ENCODE results near the gene OR13G1. TPM values are rescaled to one million over a fixed set of nuclear protein-coding genes. Genes with fewer than 3 reads are reported as not detected.
"Not testable (repeated sequence)": the region's sequence is repeated elsewhere in the genome, so short reads cannot be mapped to it uniquely, and the experiment has no call there.

OR13G1 gene, protein sequence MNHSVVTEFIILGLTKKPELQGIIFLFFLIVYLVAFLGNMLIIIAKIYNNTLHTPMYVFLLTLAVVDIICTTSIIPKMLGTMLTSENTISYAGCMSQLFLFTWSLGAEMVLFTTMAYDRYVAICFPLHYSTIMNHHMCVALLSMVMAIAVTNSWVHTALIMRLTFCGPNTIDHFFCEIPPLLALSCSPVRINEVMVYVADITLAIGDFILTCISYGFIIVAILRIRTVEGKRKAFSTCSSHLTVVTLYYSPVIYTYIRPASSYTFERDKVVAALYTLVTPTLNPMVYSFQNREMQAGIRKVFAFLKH
- total RNA-seq: not detected
- not detected for polyA plus RNA-seq
- total RNA-seq: 0 reads per million in 6 experiments

DNA sequence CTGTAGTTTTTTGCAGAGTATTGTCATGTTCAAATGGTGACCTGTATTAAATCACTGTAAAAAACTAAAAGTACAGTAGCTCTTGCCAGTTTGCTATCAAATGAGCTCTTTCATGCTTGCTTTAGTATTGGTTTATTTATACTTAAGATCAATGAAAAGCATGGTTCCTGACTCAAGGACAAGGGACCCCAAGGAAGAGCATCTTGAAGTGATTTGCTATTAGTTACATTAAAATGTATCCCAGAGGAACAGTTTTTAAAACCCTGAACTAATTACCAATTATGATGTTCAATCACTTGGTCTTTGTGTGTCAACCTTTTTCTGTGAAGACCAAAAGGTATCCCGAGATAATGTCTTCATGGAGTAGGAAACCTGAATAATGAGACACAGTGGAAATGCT lies at the start of gene OR13G1:
Gene OR13G1 (minus strand): TSS at position 101 of the 400 bp plus-strand sequence. CDS start 6,698 bp downstream, outside the sequence.
- Mint-ChIP-seq H3K4me3 (no peak within 1 kb of the TSS), H3K9me3 (no peaks in the 10 kb centered on the region), H3K36me3 (no peaks in the 10 kb centered on the region), H3K4me1 (no peaks in the 10 kb centered on the region), H3K27me3 (peaks cover 0 to 10% (median 0%) of the 10 kb centered on the region in 5 donors), H3K27ac (no peak within 1 kb of the TSS)
- DNase-seq: no peak
- no peak for ATAC-seq
- POLR2A ChIA-PET: no interaction called here

DNA sequence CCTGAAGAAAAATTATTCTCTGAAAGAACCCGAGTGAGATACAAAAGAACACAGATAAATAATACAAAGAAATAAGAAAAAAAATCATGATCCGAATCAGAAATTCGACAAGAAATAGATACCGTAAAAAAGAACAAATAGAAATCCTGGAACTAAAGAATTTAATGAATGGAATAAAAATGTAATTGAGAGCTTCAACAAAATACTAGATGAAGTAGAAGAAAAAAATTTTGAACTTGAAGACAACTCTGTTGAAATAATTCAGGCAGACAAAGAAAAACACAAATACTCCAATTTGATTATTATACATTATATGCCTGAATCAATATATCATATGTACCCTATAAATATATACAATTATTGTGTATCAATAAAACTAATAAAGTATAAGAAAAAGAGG lies 41.7 kb upstream of the OR13G1 start:
- H3K27ac Mint-ChIP-seq: no peak overlapping the region
- POLR2A ChIA-PET: no interaction called here
- DNase-seq (no peak), ATAC-seq (no peak)
- no peak overlapping the region for H3K4me3 Mint-ChIP-seq
- H3K36me3 Mint-ChIP-seq: peaks cover 0 to 17% (median 0%) of the 10 kb centered on the region in 3 donors
- H3K4me1 Mint-ChIP-seq: no peaks in the 10 kb centered on the region
- peaks cover 4 to 28% (median 13%) of the 10 kb centered on the region in 9 donors for H3K9me3 Mint-ChIP-seq
- peaks cover 0 to 8% (median 0%) of the 10 kb centered on the region in 5 donors for H3K27me3 Mint-ChIP-seq

DNA sequence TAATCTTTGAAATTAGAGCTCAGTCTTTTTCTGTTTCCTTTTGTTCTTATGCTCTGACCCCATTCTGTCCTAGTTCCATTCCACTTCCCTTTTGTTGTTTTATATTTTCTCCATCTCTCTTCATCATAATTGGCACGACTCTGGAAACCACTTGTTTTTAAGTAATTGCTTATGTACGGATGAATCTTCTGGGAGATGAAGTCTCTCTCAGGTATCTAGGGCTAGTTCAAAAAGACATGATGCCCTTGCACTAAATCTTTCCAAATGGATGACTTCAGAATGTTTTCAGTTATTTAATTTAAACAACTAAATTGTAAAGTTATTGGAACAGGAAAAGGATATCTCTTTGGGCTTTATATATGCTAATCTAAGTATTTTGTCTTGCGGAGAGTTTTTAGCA lies 37.0 kb upstream of the OR13G1 start, which contains the start of gene OR6F1:
Gene OR6F1 (minus strand): TSS at position 101 of the 400 bp plus-strand sequence. CDS start 3,891 bp downstream, outside the sequence.
- POLR2A ChIA-PET: no interaction called here
- DNase-seq: no peak
- Mint-ChIP-seq H3K27ac (no peak within 1 kb of the TSS), H3K4me3 (no peak within 1 kb of the TSS), H3K4me1 (no peaks in the 10 kb centered on the region), H3K36me3 (peaks cover 0 to 5% (median 0%) of the 10 kb centered on the region in 3 donors), H3K9me3 (peaks cover 0 to 9% (median 4%) of the 10 kb centered on the region in 9 donors), H3K27me3 (peaks cover 0 to 12% (median 2%) of the 10 kb centered on the region in 5 donors)
- ATAC-seq: no peak

- POLR2A ChIA-PET: no interaction called here
- peaks cover 0 to 12% (median 2%) of the 10 kb centered on the region in 5 donors for H3K27me3 Mint-ChIP-seq
- H3K4me3 Mint-ChIP-seq: no peak overlapping the region
- H3K27ac Mint-ChIP-seq: no peak overlapping the region
- ATAC-seq (no peak), DNase-seq (no peak)
- H3K4me1 Mint-ChIP-seq: no peaks in the 10 kb centered on the region
- H3K36me3 Mint-ChIP-seq: no peaks in the 10 kb centered on the region
- H3K9me3 Mint-ChIP-seq: peaks cover 0 to 4% (median 0%) of the 10 kb centered on the region in 9 donors
These were observed 34.2 kb upstream of the OR13G1 start for GRCh38 chr1:247713753-247714152.

GRCh38 chr1:247710681-247711080 lies 31.1 kb upstream of the OR13G1 start:
- H3K27ac Mint-ChIP-seq, ATAC-seq, H3K4me1 Mint-ChIP-seq, POLR2A ChIA-PET, H3K27me3 Mint-ChIP-seq, H3K4me3 Mint-ChIP-seq, DNase-seq, H3K9me3 Mint-ChIP-seq, H3K36me3 Mint-ChIP-seq: not testable (repeated sequence)

DNA sequence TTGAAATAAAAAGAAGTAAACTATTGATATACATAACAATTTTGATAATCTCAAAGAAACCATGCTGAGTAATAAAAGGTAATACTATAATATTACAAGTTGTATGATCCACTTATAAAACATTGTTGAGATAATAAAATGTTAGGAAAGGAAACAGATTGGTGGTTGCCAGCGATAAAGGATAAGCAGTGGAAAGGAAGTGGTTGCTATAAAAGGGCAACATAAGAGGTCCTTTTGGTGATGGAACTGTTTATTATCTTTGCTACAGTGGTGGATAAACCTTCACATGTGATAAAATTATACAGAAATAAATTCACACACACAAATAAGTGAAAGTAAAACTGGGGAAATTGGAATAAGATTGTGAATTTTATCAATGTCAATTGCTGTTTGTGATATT lies 21.8 kb upstream of the OR13G1 start:
- no peak overlapping the region for H3K4me3 Mint-ChIP-seq
- peaks cover 2 to 13% (median 11%) of the 10 kb centered on the region in 5 donors for H3K27me3 Mint-ChIP-seq
- H3K27ac Mint-ChIP-seq: no peak overlapping the region
- DNase-seq (no peak), ATAC-seq (no peak)
- H3K36me3 Mint-ChIP-seq: no peaks in the 10 kb centered on the region
- H3K4me1 Mint-ChIP-seq: no peaks in the 10 kb centered on the region
- peaks cover 0 to 6% (median 0%) of the 10 kb centered on the region in 9 donors for H3K9me3 Mint-ChIP-seq
- POLR2A ChIA-PET: no interaction called here

DNA sequence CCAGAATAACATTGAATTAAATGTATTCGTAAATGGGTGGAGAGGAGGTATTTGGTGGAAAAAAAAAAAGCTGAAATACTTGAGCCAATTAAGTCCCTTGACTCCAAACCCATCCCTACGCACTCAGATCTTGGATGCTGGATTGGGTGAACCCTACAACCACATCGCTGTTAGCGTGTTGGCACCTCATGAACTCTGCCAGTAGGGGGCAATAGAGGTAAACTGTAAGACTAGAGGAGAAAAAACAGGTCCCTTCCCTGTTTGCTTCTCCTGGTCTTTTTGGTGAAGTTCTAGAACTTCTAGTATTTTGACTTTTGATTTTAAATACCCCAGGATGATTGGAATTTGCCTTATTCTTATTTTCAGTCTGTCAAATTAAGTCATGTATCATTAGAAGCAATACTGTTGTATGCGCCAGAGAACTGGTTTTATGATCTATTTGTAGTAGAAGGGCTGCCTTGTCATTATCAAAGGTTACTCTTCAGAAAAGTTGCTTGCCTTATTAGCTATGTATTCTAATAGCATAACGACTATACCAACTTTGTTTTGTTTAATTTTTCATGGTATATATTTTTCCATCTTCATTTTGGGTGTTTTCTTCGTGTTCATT lies 1.9 kb upstream of the OR13G1 start:
- ATAC-seq (no peak), DNase-seq (peak in 6 of 10 donors; percentile 5 to 59 (median 16))
- Mint-ChIP-seq H3K36me3 (no peaks in the 10 kb centered on the region), H3K4me3 (no peak overlapping the region), H3K27ac (no peak overlapping the region), H3K27me3 (peaks cover 0 to 13% (median 4%) of the 10 kb centered on the region in 5 donors), H3K4me1 (no peaks in the 10 kb centered on the region), H3K9me3 (no peaks in the 10 kb centered on the region)
- POLR2A ChIA-PET: no interaction called here

DNA sequence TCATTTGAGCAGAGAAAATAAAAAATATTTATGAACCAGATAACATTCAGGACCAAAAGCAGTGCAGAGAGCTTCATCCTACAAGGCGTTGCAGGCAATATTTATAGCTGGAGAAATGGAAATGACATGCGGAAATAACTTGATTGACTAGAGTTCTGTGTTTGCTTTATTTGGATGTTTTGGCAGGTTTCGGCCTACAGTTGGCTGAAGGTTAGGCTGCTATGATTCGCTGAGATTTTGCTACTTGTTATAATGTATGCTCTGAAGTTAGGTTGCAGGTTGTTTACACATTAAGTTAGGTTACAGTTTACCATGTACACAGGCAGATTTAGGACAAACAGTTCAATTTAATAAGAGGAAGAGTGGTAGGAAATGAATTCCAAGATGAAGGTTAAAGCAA lies 632 bp upstream of the OR13G1 start:
- no peaks in the 10 kb centered on the region for H3K4me1 Mint-ChIP-seq
- no peak for ATAC-seq
- peaks cover 0 to 10% (median 0%) of the 10 kb centered on the region in 5 donors for H3K27me3 Mint-ChIP-seq
- no peaks in the 10 kb centered on the region for H3K36me3 Mint-ChIP-seq
- no peak for DNase-seq
- no peaks in the 10 kb centered on the region for H3K9me3 Mint-ChIP-seq
- no peak overlapping the region for H3K4me3 Mint-ChIP-seq
- no peak overlapping the region for H3K27ac Mint-ChIP-seq
- POLR2A ChIA-PET: no interaction called here

DNA sequence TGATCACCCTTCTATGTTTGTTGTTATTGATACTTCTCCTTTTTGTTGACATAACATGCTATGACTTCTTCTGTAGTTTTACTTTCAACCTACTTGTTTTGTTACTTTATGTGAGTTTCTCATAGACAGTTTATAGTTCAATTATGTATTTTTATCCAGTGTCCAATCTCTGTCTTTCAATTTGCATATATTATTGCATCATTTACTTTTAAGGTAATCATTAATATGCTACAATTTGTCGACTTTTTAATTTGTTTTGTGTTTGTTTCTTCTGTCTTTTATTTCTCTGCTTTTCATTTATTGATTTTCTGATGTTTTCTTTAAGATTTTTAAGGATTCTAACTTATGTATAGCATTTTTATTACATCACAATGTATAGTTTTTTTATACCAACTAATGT lies 10.3 kb downstream of the OR13G1 start:
- Mint-ChIP-seq H3K9me3 (peaks cover 0 to 17% (median 6%) of the 10 kb centered on the region in 9 donors), H3K4me1 (no peaks in the 10 kb centered on the region), H3K4me3 (no peak overlapping the region), H3K36me3 (peaks cover 0 to 6% (median 3%) of the 10 kb centered on the region in 3 donors), H3K27ac (no peak overlapping the region), H3K27me3 (peaks cover 0 to 16% (median 4%) of the 10 kb centered on the region in 5 donors)
- ATAC-seq: no peak
- DNase-seq: no peak
- POLR2A ChIA-PET: no interaction called here

DNA sequence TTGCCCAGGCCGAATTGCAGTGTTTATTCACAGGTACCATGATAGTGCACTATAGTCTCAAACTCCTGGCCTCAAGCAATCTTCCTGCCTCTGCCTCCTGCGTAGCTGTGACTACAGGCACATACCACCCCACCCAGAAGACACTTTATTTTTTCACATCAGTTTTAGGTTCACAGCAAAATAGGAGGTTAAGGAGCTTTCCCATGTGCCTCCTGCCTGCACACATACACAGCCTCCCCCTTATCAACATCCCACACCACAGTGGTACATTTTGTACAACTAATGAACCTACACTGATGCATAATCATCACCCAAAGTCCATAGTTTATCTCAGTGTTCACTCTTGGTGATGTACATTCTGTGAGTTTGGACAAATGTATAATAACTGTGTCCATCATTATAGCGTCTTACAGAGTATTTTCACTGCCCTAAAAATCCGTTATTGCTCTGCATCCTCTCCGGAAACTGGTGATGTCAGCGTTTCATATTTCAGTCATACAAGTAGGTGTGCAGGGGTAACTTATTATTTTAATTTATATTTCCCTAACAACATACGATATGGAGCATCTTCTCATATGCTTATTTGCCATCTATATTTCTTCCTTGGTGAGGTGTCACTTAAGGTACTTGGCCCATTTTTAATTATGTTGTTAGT lies 23.2 kb downstream of the OR13G1 start:
- DNase-seq: no peak
- no peak for ATAC-seq
- Mint-ChIP-seq H3K36me3 (no peaks in the 10 kb centered on the region), H3K27me3 (peaks cover 0 to 4% (median 0%) of the 10 kb centered on the region in 5 donors), H3K4me3 (no peak overlapping the region), H3K9me3 (peaks cover 0 to 15% (median 0%) of the 10 kb centered on the region in 9 donors), H3K4me1 (no peaks in the 10 kb centered on the region), H3K27ac (no peak overlapping the region)
- POLR2A ChIA-PET: no interaction called here

DNA sequence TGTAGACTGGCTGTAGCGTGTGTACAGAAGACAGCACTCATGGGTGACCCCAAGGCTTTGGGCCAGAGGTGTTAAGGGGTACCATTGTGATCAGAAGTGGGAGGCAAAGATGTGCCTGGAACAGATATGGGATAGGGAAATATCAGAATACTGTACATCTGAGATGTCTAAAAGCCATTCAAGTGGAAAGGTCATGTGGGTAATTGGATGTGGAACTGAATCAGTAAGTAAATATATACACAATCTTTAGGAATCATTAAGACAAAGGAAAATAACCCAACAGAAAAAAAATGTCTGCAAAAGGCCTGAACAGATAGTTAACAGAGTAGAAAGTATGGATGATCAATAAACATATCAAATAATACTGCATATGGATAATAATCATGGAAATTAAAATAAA lies 26.5 kb downstream of the OR13G1 start:
- Mint-ChIP-seq H3K4me1 (no peaks in the 10 kb centered on the region), H3K36me3 (no peaks in the 10 kb centered on the region), H3K27me3 (peaks cover 0 to 5% (median 0%) of the 10 kb centered on the region in 5 donors), H3K4me3 (no peak overlapping the region), H3K9me3 (no peaks in the 10 kb centered on the region), H3K27ac (peak overlapping the region in 1 of 10 donors; percentile 13)
- no peak for ATAC-seq
- POLR2A ChIA-PET: no interaction called here
- DNase-seq: no peak

DNA sequence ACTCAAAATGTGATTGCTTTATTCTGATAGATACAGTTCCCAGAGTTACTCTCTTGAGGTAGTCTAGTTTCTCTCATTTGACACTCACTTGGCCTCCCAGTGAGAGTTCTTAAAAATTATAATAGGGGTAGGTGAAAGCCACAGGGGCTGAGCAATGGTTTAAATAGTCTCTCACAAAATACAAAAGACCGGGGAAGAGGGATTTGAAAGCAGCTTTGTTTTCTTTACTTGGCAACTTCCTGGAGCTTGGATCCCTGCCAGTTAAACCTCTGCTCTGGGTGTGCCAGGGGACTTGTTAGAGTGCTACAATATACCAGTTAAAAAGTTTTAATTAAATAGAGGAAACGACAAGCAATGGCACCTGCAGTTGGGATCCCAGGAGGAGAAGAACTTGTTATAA lies 31.7 kb downstream of the OR13G1 start:
- Mint-ChIP-seq H3K27me3 (peaks cover 0 to 13% (median 9%) of the 10 kb centered on the region in 5 donors), H3K36me3 (no peaks in the 10 kb centered on the region), H3K9me3 (no peaks in the 10 kb centered on the region), H3K4me3 (no peak overlapping the region), H3K4me1 (peaks cover 0 to 4% (median 0%) of the 10 kb centered on the region in 4 donors), H3K27ac (no peak overlapping the region)
- no peak for ATAC-seq
- no peak for DNase-seq
- POLR2A ChIA-PET: no interaction called here

DNA sequence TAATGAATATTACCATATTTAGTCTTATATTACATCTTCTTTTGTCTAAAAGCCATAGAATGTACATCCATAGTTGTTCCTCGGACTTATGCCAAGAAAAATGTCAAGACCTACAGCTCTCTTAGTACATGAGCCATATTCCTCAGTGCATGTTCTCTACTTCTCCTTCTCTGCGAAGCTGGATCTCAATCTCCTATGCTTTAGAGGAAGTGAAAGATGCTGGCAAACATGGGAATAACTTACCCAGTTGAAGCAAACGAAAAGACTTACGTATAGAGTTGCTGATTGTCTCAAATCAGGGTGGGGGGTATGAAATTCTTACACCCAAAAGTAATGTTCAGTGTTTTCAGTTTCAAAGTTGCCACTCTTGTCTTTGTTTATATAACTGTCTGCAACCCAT lies 32.7 kb downstream of the OR13G1 start:
- DNase-seq (no peak), ATAC-seq (no peak)
- H3K27me3 Mint-ChIP-seq: peaks cover 0 to 13% (median 11%) of the 10 kb centered on the region in 5 donors
- POLR2A ChIA-PET: no interaction called here
- H3K4me1 Mint-ChIP-seq: peaks cover 0 to 4% (median 0%) of the 10 kb centered on the region in 4 donors
- H3K36me3 Mint-ChIP-seq: no peaks in the 10 kb centered on the region
- H3K4me3 Mint-ChIP-seq: no peak overlapping the region
- H3K27ac Mint-ChIP-seq: no peak overlapping the region
- H3K9me3 Mint-ChIP-seq: no peaks in the 10 kb centered on the region

Measured in naive thymus-derived CD8-positive, alpha-beta T cell (primary cell).